Limb (tissue), 2 donors: ENCODE results near the gene GPX8.

ENCODE experiments used
- DNase-seq, 2 donors: peaks; one replicate each; pipeline ENCODE4 v3.0.0-alpha.2; 2016; ENCODE audit errors: extremely low spot score in 2 of 2

Gene GPX8

DNA sequence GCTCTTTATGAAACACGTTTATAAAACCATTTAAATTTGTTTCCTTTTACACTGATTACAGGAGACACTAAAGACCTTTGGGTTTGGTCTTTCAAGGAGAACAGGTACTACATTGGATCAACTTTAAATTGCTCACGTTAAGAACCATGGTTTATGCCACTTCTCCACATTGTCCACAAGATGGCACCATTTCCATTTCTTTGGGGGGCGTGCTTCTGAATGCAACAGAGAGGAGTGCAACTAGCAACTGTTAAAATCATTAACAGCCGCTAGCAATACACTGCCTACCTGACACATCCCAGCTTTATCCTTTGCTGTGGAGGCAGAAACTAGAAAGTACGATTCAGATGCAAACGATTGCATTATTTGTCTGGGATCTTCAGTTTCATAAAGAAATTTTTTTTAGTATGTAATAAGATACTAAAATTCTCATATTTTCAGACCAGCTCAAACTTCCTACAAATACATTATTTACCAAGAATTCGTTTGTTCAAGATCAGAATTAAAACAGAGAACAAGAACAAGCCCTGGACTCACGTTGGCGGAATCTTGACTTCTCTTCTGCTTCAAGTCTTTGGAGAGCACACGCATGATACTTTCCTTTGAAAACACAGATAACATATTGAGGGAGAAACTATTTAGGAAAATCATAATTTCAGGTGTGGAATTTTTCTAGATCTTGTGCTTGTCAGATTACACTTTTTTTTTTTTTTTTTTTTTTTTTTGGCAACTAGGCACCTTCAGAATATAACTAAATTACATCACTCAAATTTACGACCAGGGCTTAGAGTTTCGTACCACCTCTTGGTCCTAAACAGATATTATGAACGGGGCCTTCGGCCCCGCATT, 12.3 kb downstream of the GPX8 start:
- DNase-seq, result peak; percentile 57 to 86

DNA sequence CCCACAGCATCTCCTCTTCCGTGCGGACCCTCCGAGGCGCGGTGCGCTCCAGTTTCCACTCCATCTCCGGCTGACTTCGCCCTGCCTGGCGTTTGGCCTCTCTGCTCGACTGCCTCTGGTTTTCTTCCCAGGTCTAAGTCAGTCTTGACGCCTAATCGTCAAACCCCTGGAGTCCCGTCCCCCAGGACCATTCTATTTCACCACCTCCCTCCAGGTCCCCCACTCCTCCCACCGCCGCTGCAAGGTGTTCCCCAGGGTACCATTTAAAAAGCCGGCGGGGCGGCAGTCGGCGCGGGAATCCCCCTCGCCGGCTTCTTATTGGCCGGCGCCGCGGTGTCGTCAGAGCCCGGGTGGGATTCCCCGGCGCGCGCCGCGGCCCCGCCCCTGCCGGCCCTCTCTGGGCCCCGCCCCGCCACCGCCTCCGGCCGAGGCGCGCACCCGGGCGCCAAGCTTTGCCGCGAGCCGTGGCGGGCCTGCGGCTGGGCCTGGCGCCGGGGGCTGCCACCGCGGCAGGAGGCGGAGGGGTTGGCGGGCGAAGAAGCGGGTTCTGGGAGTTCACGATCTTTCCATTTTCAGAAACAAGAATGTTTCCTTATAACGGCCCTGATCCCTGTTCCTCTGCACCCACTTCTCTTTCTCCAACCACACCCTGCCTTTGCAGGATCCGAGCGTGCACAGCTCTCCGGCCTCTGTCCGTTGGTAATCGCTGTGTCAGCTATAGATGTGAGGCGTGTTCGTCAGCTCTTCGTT, 13.1 kb downstream of the GPX8 start, which contains the start of gene CDC20B:
Gene CDC20B, minus strand, starts transcription at position 241 of the 750 bp plus-strand sequence. Its CDS starts 177 bp downstream, at position 64.
- peak; percentile 82 to 86 for DNase-seq

DNA sequence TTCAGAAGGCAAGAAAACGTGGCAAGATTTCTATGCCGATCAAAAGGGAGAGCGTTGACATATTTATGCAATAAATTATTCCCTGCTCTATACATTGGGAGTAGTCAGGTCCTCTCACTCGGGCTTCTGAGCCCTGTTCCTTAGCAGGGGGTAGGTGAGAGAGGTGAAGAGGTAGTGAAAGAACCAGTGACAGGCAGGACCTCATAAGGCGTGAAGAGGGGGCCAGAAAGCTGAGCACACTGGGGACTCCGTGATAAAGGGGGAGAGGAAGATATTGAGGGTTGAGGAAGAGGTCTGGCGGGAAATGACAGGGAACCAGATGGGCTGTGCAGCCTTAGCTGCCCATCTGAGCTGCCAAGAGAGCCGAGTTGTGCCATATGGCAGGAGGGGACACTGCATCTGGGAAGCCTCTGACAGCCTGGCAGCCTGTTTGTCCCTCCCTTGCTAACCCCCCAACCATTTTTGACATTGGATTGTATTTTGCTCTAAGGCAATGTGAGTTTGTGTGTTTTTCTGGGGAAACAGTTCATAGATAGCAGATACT, 13.8 kb downstream of the GPX8 start:
- peak in 1 of 2 donors; percentile 42 for DNase-seq

DNA sequence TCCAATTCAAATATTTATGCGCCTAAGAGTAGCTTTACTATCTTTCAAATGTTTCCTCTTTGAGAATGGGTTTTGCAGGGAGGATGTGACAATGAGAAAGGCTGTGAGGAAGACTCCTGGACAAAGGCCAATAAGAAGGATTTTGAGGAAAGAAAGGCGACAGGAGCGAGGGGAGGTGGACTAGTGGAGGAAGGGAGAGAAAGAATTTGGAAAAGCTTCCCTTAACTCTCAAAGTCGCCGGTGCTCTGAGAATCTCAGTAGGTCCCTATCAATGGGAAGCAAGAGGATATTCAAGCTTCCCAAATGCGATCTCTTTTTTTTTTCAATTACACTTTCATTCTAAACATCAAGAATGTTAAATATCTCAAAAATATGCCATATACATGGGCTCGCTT, 15.8 kb downstream of the GPX8 start:
- no peak for DNase-seq

DNA sequence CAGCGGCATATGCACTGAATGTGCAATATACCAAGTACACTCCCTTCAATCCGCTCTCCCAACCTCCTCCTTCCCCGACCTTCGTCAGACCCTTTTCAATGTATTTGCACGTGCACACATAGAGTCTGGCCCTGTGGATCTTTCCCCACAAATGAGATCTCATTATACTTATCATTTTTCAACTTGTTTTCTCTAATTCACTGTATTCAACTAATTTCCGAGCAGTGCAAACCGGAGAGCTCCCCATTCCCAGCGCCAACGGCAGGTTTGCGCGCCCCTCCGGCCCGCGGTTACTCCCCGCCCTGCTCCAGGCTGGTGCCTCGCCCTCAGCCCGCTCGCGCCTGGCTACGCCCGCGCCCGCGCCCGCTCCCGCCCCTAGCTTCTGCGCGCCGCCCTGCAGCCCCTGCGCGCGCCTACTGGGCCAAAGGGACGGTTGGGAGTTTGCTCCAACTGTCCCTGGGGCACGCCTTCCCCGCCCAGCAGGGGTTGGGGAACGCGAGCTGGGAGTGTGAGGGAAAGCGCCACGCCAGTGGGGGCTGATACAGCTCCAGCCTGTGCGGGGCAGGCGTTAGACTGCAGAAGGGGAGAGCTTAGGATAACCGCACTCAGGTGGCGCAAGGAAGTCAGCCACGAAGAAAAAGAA, 16.3 kb downstream of the GPX8 start:
- peak in 1 of 2 donors; percentile 64 for DNase-seq

DNA sequence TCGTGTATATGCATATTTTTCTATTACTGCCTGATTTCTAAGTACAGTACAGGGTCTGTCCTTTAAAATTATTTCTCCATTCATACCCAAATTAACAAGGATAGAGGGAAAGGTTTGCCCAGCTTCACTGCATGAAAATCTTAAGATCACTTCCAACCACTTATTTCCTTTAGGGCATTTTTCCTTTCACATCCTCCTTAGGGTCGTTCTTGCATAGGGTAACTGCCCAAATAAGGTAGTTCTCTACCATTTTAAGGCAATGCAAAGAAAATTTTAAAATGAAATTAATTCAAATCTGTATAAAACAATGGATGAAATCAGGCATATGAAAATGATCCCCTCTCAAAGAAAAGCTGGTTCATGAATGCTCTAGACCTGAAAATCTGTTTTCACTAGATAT, 17.1 kb downstream of the GPX8 start:
- no peak for DNase-seq

DNA sequence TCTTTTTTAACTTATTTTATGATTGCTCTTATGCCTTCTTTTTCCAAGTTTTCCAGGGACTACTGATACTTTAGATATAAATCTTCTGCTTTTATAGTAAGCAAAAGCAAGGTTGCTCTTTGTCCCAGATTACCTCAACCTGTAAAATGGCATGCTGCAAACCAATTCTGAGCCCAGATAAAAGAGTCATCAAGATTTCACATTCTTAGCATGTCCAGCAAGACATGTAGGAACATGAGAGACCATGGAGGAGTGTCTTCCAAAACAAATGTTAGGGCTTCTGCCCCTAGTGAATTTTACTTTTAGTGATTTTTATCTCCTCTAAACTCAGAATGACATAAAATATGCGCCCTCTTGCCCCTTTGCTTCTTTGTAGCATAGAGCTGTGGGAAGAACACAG, 20.0 kb downstream of the GPX8 start:
- no peak for DNase-seq

DNA sequence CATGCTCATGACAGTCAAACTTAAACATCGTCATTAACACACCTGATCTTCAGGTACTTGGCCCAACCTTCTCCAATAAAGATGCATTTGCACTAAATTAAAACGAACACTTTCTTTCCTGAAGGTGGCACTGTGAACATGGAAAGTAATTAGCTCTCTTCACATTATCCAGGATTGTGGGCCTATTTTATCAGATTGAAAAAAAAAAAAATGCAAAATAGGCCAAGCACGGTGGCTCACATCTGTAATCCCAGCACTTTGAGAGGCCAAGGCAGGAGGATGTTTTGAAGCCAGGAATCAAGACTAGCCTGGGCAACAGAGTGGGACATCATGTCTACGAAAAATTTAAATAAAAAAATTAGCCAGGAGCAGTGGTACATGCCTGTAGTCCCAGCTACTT, 27.4 kb downstream of the GPX8 start:
- no peak for DNase-seq

DNA sequence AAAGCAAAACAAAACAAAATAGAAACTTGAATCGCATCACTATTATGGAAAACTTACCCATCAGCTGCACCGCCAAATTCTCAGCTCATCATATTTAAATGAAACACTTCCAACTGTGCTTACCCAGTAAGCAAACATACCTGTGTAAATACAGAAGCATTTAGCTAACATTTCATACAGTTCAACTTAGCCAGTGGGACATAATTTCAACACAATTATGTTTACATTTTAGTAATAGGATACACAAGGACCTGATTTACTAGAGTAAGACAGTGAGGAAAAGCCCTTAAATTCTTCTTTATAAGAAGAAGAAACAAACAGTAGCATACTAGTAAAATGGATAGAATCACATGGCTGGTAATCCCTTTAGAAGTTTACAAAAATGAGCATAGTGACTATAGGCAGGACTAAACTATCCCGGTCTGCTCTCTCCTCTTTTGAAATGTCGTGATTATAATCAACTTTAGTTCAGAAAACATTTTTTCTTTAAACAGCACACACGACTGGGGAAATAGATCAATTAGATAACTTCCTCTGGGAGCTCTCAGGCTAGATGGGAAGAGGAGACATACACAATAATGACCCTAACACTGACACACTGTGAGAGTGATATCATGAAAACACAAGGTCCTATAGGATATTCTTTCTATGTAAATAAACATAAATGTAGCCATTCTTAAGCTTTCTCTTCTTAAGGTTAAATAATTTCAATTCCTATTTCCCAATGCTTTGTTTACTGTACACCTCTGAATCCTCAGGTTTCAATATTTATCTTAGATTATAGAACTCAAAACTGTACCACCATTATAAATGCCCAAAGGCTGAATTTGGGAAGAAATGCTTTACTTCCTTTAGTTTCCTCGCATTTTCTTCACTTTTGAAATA, 28.9 kb downstream of the GPX8 start:
- no peak for DNase-seq

DNA sequence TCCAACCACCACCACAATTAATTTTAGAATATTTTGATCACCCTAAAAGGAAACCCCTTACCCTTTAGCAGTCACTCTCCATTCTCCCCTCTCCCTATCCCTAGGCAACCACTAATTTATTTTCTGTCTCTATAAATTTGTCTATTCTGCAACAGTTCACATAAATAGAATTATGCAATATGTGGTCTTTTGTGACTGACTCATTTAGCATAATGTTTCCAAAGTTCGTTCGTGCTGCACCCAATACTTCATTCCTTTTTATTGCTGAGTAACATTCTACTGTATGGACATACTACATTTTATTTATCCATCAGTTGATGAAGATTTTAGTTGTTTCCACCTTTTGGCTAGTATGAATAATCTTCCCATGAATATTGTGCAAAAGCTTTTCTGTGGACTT, 31.2 kb downstream of the GPX8 start:
- no peak for DNase-seq

DNA sequence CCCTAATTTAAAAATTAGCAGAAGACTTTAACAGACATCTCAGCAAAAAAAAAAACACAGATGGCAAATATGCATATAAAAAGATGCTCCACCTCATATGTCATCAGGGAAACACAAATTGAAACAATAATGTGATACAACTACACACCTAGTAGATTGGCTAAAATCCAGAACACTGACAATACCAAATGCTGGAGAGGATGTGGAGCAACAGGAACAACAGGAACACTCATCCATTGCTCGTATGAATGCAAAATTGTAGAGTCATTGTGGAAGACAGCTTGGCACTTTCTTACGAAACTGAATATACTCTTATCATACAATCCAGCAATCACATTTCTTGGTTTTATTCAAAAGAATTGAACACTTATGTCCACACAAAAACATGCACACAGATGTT, 45.0 kb downstream of the GPX8 start:
- DNase-seq, result no peak

DNA sequence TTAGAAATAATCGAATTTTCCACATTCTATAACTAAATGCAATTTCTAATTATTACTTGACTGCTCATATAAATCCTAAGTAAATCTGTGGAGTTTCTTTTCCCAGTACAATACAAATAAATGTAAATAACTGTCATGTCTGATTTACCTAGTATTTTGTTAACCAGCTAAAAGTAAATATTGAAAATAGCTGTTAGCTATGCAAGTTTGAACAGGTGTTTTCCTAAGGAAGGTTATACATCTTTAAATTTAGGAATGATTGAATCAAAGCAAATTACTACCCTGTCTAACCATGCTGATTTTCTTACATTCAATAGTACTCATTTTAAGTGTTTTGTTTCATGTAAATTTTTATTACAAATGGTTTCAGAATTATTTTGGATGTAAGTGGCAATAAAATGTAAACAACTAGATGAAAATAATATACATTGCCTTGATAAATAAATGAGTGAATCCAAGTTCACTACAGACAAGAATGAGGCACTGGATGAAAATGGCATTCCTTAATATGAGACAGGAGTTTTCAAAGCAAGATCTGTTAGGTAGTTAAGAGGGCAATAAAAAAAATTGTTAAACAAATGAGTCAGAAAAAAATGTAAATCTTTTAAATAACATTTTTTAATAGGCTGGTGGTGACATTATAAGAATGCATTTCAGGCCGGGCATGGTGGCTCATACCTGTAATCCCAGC, 51.4 kb downstream of the GPX8 start:
- DNase-seq, result no peak
